Fibroblast of lung (primary cell): Measurements from ENCODE around the gene AKAP6.

ENCODE experiments used
- CTCF ChIP-seq, 2 donors: IDR thresholded peaks in 1 of 2; conservative IDR thresholded peaks in 1 of 2; 1 replicate in 1 of 2; 2 replicates in 1 of 2; pipeline ENCODE4 v1.5.1; 2011 to 2012; ENCODE audit warnings: low read length in 2 of 2, control low read depth in 1 of 2, inconsistent platforms in 1 of 2, low read depth in 1 of 2, mild to moderate bottlenecking in 1 of 2
- EZH2 ChIP-seq: IDR thresholded peaks from 2 replicates; pipeline ENCODE4 v1.5.1; 2012; ENCODE audit warnings: low read length, control low read depth, mild to moderate bottlenecking; ENCODE audit errors: missing control alignments

- TF ChIP-seq CTCF (conservative IDR thresholded peaks at IDR 0.05 in 1 of 2, IDR thresholded peaks at IDR 0.05 in 1 of 2; ENCODE audit: low read depth in 1 of 2, low read length in 2 of 2) (no peak), EZH2 (no peak)
Measured at GRCh38 chr14:32620303-32620702, 291.2 kb downstream of the AKAP6 start.
